Parathyroid adenoma (tissue), 2 donors: Measurements from ENCODE around the gene UNK.
"Not testable (repeated sequence)": the region's sequence is repeated elsewhere in the genome, so short reads cannot be mapped to it uniquely, and the experiment has no call there.

Experiments
- H2AFZ ChIP-seq: fragments of 300-600 bp; sonication (generic); one replicate; pipeline ENCODE4 v1.7.0; 2017; ENCODE audit warnings: antibody characterized with exemption, mild to moderate bottlenecking
- H3K27ac ChIP-seq: fragments of 300-600 bp; sonication (generic); one replicate; pipeline ENCODE4 v1.7.0; 2017
- H3K27me3 ChIP-seq: fragments of 300-600 bp; sonication (generic); one replicate; pipeline ENCODE4 v1.7.0; 2017; ENCODE audit warnings: low read length; ENCODE audit not compliant: control insufficient read depth, insufficient read depth
- H3K36me3 ChIP-seq: fragments of 300-600 bp; sonication (generic); one replicate; pipeline ENCODE4 v1.7.0; 2017; ENCODE audit warnings: low read length; ENCODE audit not compliant: control insufficient read depth, insufficient read depth
- H3K4me1 ChIP-seq: fragments of 300-600 bp; sonication (generic); one replicate; pipeline ENCODE4 v1.7.0; 2017; ENCODE audit warnings: control low read depth
- H3K4me2 ChIP-seq: fragments of 300-600 bp; sonication (generic); one replicate; pipeline ENCODE4 v1.7.0; 2017; ENCODE audit warnings: low read length
- H3K4me3 ChIP-seq: fragments of 300-600 bp; sonication (generic); one replicate; pipeline ENCODE4 v1.7.0; 2017; ENCODE audit warnings: low read depth, low read length
- H3K79me2 ChIP-seq: fragments of 300-600 bp; sonication (generic); one replicate; pipeline ENCODE4 v1.7.0; 2017; ENCODE audit warnings: control low read depth
- H3K9ac ChIP-seq: fragments of 300-600 bp; sonication (generic); one replicate; pipeline ENCODE4 v1.7.0; 2017; ENCODE audit warnings: mild to moderate bottlenecking
- H3K9me3 ChIP-seq: fragments of 300-600 bp; sonication (generic); one replicate; pipeline ENCODE4 v1.7.0; 2017; ENCODE audit warnings: low read length; ENCODE audit not compliant: control insufficient read depth
- CTCF ChIP-seq: fragments of 300-600 bp; sonication (generic); IDR thresholded peaks from one replicate; pipeline ENCODE4 v1.7.0; 2017; ENCODE audit warnings: antibody characterized with exemption, mild to moderate bottlenecking
- donor health status: primary hyperparathyroidism.

UNK gene

DNA sequence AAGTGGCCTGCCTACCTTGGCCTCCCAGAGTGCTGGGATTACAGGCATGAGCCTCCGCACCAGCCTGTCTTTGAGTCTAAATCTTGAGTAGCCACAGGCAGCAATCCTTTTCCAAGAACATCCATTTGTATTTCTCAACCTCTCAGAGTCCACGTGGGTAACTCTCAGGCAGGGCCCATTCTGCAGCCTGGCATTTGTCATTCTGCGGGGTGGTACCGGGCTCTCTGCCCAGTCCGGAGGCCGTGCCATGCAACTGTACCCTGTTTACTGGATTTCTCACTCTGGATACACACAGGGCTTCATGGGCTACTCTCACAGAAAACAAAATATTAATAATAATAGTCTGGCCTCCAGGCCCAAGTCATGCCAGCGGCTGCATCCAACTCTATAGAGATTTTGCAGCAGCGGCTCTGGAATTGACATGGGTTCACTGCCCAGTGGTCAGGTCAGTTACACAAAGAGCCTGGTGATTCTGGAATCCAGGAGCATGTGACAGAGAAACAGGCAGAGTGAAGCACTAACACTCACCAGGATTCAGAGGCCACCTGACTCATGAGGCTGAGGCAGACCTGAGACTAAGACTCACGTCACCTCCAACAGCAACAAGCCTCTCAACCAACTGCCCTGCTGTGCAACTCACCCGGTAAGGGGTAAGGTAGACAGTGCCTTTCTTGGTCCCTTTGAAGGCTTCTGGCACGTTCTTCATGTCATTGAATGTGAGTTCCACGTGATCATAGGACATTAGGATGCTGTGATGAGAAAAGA, 66.5 kb downstream of the UNK start:
- Histone ChIP-seq H3K27ac (no peak overlapping the region), H2AFZ (no peak overlapping the region), H3K9ac (no peak overlapping the region), H3K27me3 (no peaks in the 10 kb centered on the region), H3K9me3 (no peaks in the 10 kb centered on the region), H3K4me3 (no peak overlapping the region), H3K79me2 (peaks cover 3% of the 10 kb centered on the region), H3K36me3 (no peaks in the 10 kb centered on the region), H3K4me2 (no peak overlapping the region), H3K4me1 (peaks cover 3% of the 10 kb centered on the region)
- no peak for TF ChIP-seq CTCF

DNA sequence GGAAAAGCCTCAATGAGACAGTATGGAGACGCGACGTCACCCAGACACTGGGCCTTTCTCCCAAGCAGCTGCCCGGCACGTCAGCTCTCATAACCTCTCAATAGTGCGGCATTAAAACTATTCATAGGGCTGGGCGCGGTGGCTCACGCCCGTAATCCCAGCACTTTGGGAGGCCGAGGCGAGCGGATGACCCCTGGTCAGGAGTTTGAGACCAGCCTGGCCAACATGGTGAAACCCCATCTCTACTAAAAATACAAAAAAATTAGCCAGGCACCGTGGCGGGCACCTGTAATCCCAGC, 67.0 kb downstream of the UNK start:
- not testable (repeated sequence) for H3K4me2 ChIP-seq, H3K27me3 ChIP-seq, H2AFZ ChIP-seq, H3K27ac ChIP-seq, H3K36me3 ChIP-seq, H3K4me3 ChIP-seq, H3K4me1 ChIP-seq, H3K9me3 ChIP-seq, H3K9ac ChIP-seq, H3K79me2 ChIP-seq

DNA sequence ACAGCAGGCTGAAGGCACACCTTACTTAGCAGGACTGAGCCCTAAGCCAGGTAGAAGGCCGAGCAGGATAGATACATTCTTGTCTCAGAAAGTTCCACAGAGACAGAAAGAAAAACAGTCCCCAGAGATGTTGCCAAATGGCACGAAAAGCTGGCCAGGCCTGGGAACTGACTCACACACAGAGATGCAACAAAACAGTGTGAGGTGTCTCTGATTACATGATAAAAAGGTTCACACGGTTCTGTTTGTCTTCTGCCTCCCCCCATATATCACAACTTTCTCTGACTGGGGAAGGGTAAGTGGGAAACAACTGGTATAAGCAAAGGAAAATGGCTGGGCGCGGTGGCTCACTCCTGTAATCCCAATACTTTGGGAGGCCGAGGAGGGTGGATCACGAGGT, 68.8 kb downstream of the UNK start:
- Histone ChIP-seq H3K79me2 (peaks cover 3% of the 10 kb centered on the region), H3K4me2 (peak overlapping the region; percentile 26), H3K36me3 (no peaks in the 10 kb centered on the region), H3K9ac (no peak overlapping the region), H3K9me3 (no peaks in the 10 kb centered on the region), H3K27ac (peak overlapping the region; percentile 25), H3K27me3 (no peaks in the 10 kb centered on the region), H2AFZ (no peak overlapping the region), H3K4me3 (no peak overlapping the region), H3K4me1 (peaks cover 3% of the 10 kb centered on the region)
- TF ChIP-seq CTCF: no peak

- H2AFZ ChIP-seq: peak overlapping the region; percentile 61
Measured at GRCh38 chr17:75854101-75854748, 69.6 kb downstream of the UNK start.

GRCh38 chr17:75854881-75855309, 70.3 kb downstream of the UNK start:
- Histone ChIP-seq H3K4me2 (peak overlapping the region; percentile 92), H3K4me3 (peak overlapping the region; percentile 86), H2AFZ (peak overlapping the region; percentile 61), H3K9me3 (no peaks in the 10 kb centered on the region), H3K27ac (peak overlapping the region; percentile 85), H3K36me3 (no peaks in the 10 kb centered on the region), H3K4me1 (peaks cover 3% of the 10 kb centered on the region), H3K79me2 (peaks cover 3% of the 10 kb centered on the region), H3K9ac (peak overlapping the region; percentile 22), H3K27me3 (no peaks in the 10 kb centered on the region)
- TF ChIP-seq CTCF: no peak

More at GRCh38 chr17:75854101-75854748, 69.6 kb downstream of the UNK start:
- H3K4me3 ChIP-seq: peak overlapping the region; percentile 86
- peak overlapping the region; percentile 92 for H3K4me2 ChIP-seq
- H3K9ac ChIP-seq: no peak overlapping the region
- peak overlapping the region; percentile 85 for H3K27ac ChIP-seq
- no peaks in the 10 kb centered on the region for H3K27me3 ChIP-seq
- H3K79me2 ChIP-seq: peaks cover 3% of the 10 kb centered on the region
- no peaks in the 10 kb centered on the region for H3K36me3 ChIP-seq
- H3K9me3 ChIP-seq: no peaks in the 10 kb centered on the region
- TF ChIP-seq CTCF: no peak
- peaks cover 3% of the 10 kb centered on the region for H3K4me1 ChIP-seq
